ENCODE measurements around the gene GIGYF2.

DNA sequence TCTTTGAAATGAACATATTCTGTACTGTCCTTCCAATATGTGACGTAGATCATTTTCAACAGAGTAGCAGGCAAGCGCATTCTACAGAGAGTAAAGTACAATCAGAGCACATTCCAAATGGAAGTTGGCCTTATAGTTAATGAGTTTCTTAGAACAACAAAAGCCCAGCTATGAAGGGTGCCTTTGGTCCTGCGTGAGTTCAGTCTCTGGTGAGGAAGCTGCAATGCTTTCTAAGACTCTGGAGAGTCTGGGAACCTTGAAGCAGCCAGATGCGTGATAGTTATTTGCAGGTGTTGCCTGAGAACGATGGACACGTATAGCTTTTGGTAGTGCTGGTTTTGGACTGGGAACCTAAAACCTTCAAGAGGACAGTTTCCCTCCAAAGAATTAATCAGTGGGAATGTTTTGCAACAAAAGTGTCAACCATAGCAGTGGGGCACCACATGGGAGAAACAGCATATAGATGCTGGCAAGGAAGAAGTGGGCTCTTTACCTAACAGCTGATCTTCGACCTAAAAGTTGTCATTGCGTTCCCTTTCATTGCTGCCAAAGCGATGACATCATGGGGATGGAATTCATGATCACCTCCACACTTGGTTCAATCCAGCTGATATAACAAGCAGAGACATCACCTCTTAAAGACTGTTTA, 163.6 kb downstream of the GIGYF2 start:
- TF ChIP-seq CTCF (IDR thresholded peaks at IDR 0.05) (no peak), POLR2A (IDR thresholded peaks at IDR 0.05) (no peak)
